Measurements from ENCODE around the gene CASP4.
A peak's percentile ranks its signal among the peaks of the same experiment; 100 is the strongest.
"Not testable (repeated sequence)": the region's sequence is repeated elsewhere in the genome, so short reads cannot be mapped to it uniquely, and the experiment has no call there.

The CASP4 gene

GRCh38 chr11:104968355-104968855 is at the start of gene CASP4:
Gene CASP4, minus strand, starts transcription at chr11:104968574. Its CDS starts 49 bp downstream, at chr11:104968525.
- peak; percentile 39 for DNase-seq (ENCODE audit: low spot score)

GRCh38 chr11:105007463-105007862 is 39.1 kb upstream of the CASP4 start:
- no peak for DNase-seq (ENCODE audit: low spot score)

GRCh38 chr11:105005451-105005845 is 37.1 kb upstream of the CASP4 start:
- DNase-seq (ENCODE audit: low spot score): no peak

DNA sequence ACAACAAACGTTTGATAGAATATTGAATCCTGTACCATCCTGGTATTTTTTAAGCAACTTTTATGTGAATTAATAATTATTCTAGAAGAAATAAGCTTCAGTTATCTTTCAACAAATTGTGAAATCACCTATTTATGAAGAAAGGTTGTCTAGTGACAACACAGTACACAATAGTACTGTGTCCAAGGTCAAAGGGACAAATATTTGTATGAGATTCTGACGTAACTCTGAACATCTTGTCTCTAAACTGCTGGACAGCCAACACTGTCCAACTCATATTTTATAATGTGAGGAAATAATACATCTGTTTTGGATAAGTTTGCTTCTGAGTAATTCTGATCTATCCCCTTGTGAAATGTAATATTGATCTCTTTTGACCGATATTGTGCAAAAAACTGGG is 35.6 kb upstream of the CASP4 start:
- DNase-seq (ENCODE audit: low spot score): no peak

- no peak for DNase-seq (ENCODE audit: low spot score)
Observed at GRCh38 chr11:105003151-105003550, 34.8 kb upstream of the CASP4 start.

- DNase-seq (ENCODE audit: low spot score): peak; percentile 48
Observed at GRCh38 chr11:105000797-105001196, 32.4 kb upstream of the CASP4 start.

DNA sequence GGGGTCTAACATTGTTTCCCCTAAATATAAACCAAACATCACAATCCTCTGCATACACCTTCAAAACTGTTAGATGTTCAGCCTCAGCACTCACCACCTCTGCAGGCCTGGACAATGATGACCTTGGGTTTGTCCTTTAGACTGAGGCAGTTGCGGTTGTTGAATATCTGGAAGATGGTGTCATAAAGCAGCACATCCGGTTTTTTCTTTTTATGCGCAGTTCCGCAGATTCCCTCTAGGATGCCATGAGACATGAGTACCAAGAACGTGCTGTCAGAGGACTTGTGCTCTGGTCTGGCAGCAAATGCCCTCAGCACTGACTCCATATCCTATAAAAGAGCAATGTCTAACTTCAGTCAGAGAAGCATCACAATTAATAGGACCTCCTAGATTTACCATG is 31.8 kb upstream of the CASP4 start:
- no peak for DNase-seq (ENCODE audit: low spot score)

DNA sequence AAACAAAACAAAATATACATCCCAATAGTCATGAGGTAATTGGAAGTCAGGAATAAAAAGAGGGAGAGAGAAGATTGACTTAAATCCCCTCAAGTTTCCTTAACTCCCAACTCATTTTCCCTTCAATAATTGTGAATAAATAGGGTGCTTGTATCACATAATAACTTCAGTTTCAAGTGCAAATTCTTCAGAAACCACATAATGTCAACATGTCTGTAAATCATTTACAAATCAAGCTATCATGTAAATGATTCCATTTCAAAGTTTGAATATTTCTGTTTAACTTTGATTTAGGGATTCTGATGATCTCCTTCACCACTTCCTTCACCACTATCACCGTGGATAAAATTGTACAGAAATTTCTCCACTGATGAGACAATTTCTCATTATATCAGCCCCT is 31.3 kb upstream of the CASP4 start:
- no peak for DNase-seq (ENCODE audit: low spot score)

DNA sequence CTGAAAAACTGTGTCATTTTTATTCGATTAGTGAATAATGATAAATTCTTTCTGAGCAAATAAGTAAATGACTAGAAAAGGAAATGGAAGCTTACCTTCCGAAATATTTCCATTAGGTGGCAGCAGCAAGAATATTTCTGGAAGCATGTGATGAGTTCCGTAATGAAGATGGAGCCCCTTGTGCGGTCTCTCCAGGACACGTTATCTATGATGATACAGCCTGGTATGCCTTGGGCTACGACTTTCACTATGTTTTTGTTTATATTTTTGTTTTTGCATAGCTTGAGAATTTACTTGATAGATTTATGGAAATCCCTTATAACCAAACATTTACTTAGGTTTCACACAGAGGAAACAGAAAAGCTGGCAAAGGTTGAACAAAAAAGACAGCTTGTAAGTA is 28.9 kb upstream of the CASP4 start:
- no peak for DNase-seq (ENCODE audit: low spot score)

DNA sequence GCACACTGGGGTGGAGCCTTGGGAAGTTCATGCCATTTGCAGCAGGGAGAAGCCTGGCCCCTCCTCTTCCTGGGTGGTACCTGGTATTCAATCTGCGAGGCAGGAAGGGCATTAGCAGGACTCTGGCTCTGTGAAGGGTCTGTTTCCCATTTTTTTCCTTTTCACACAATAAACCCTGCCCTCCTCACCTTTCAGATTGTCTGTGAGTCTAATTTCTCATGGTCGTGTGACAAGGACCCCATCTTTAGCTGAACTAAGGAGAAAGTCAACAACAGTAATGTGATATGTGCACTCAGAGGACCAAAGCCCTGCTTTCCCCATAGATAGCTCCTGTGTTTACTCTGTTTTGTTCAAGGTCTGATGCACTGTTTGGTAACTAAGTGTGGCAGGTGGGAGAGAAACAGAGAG is 26.6 kb upstream of the CASP4 start:
- DNase-seq (ENCODE audit: low spot score): no peak

DNA sequence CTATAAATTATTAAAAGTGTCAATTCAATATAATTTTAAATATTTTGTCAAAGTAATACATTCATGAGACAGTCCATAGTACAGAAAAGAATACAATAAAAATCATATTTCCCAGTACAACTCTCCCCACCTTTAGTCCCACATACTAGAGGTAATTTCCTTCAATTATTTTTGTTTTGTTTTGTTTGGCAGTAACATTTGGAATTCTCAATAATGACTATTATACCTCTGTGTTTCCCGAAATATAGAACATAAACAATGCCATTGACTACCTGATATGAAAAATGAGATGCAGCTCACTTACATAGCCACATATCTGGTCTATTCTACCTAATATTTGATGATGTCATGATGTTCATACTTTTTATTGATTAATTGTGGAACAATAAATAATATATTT is 24.4 kb upstream of the CASP4 start:
- DNase-seq (ENCODE audit: low spot score): no peak

DNA sequence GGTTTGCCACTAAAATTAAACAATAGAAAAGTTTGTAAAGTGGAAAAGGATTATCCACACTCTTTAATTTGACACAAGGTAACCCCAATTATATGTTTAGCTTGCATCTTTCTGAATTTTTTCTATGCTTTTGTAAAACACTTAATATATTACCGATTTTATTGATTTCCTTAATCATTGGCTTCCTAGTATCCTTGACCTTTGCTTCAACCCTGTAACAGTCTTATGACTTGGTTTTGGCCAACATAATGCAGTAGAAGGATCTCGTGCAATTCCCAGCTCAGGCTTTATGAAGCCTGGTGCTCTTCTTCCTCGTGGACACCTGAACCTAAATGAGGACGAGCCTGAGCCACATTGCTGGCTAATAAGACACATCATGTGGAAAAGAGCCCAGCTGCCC is 23.6 kb upstream of the CASP4 start:
- no peak for DNase-seq (ENCODE audit: low spot score)

DNA sequence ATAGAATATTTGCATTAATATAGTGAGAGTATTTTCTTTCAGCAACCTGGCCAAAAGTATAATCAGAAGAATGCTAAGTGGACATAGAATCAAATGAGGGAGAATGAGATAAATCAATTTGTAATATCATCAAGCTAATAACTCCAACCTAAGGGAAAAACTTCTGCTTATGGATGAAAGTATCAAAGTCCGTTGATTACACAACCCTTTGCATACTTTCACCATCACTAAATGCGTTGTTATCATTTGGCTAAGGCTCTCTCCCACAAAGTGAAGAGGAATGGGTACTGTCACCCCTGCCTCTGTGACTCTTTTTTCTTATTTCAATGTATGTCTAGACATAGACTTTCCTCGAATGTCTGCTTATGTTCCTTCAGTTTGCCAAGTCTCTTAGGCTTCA is 16.4 kb upstream of the CASP4 start:
- no peak for DNase-seq (ENCODE audit: low spot score)

- no peak for DNase-seq (ENCODE audit: low spot score)
Observed at GRCh38 chr11:104979839-104980238, 11.5 kb upstream of the CASP4 start.

DNA sequence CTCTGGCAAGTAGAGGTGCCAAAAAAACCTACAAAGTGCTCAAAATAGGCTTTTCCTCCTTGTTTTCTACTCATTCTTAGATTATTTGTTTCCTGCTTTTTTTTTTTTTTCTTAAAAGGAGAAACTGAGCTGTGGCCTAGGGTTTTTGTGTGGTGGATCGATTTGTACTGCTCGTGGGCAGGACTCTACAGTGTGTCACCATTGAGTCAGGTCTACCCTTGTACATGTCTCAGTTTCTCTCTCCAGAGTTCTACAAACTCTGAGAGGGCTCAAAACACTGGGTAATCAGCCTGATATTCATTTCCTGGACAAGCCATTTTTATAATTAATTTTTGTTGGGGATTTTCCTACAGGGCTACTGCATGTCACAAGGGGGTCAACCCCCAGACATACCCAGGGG is 5.2 kb upstream of the CASP4 start:
- no peak for DNase-seq (ENCODE audit: low spot score)

DNA sequence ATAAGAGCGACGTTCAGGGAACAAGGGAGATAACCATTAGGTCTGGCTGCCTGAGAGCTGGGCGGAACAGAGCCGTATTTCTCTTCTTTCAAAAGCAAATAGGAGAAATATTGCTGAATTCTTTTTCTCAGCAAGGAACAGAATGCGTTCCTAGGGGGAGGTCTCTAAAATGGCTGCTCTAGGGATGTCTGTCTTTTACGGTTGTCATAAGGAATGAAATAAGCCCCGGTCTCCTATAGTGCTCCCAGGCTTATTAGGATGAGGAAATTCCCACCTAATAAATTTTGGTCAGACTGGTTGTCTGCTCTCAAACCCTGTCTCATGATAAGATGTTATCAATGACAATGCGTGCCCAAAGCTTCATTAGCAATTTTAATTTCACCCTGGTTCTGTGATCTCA is 4.5 kb upstream of the CASP4 start:
- DNase-seq (ENCODE audit: low spot score): not testable (repeated sequence)

GRCh38 chr11:104970756-104971155 is 2.4 kb upstream of the CASP4 start:
- no peak for DNase-seq (ENCODE audit: low spot score)

- DNase-seq (ENCODE audit: low spot score): no peak
Observed at GRCh38 chr11:104968856-104969776, 742 bp upstream of the CASP4 start.

DNA sequence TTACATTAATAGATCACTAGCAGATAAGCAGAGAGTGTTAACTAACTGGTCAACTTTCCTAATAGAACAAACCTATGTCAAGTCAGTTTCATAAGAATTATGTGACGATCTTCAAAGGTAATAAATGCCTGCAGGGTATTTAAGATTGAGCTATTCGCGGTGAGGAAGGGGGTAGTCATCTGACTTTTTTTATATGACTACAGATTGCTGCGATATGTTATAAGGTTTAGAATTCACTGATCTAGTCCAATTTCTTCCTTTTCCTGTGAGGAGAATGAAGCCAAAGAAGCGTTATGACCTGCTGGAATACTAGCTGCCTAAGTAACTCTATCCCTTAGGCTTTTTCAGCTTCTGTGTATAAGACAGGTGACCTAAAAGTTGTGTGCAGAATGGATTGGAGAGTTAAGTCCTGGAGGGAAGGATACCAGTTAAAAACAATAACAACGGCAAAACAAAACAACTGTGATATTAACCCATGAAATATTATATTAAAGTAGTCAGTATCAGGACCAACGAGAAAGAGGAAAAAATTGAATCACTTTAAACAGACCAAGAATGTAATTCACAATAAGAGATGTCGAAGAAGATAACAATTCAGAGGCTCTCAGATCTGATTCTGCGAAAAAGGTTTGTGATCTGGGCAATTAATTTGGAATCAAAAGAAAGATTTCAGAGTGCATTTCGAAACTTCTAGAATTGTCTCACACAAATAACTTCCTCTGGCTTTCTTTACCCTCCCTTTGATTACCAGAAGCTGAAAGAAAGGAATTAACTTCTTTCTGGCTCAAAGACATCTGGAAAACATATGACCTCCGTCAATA is 630 bp downstream of the CASP4 start:
- DNase-seq (ENCODE audit: low spot score): no peak

DNA sequence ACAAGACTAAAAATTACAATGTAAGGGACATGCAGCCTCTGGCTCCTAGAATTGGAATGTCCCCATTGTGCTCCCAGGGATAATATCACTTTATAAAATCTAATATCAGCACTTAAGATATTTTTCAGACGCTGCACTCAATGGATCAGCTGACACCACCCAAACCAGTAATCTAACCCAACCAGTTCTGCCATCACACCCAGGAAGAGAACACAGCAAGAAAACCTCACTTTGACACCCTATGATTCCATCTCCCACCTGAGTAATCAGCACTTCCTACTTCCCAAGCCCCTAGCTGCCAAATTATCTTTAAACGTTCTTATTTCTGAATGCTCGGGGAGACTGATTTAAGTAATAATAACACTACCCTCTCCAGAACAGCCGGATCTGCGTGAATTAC is 2.6 kb downstream of the CASP4 start:
- DNase-seq (ENCODE audit: low spot score): no peak

DNA sequence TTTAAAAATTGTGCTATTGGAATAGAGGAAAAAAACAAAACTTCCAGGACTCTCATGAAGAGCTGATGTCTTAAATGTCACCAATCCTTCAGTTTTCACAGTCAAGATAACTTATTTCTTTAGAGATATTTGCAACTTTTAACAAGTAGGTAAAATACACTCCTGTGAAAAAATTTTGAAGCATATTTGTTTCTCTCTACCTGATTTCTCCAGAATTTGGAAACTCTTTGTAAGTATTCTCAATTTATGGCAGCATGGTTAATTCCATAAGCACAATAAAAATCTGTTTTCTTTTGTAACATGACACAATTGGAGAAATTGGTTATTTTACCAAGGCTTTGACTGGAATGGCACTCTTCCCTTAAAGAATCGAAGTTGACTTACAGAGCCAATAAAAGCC is 4.1 kb downstream of the CASP4 start:
- no peak for DNase-seq (ENCODE audit: low spot score)

- DNase-seq (ENCODE audit: low spot score): no peak
Observed at GRCh38 chr11:104962852-104963251, 5.5 kb downstream of the CASP4 start.

- no peak for DNase-seq (ENCODE audit: low spot score)
Observed at GRCh38 chr11:104957280-104957679, 11.1 kb downstream of the CASP4 start.

All from CD4-positive, alpha-beta T cell treated with Interleukin-6 at 100 ng/mL for 8 hours (primary cell).